Measurements from ENCODE around the gene KDM2A. TPM values are rescaled to one million over a fixed set of nuclear protein-coding genes. Genes with fewer than 3 reads are reported as not detected.

The KDM2A gene
- total RNA-seq, 3 donors from 2014 or later (not counting 1 experiment from before 2014, with no cell fraction given) = 268 to 312 (median 283) TPM

DNA sequence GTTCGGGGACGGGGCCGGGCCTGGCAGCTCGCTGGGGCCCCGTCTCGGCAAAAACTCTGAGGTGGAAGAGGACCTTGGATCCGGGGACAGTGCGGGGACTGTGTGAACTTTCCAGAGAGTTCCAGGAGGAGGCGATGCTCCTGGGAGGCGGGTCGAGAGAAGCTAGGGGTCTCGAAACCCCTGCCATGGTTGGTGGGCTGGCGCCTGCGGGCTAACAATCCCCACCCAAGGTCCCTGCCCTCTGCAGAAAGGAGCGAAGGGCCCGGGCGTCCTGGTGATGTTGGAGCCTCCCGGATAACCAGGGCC, 142.5 kb downstream of the KDM2A start:
- H3K36me3 Mint-ChIP-seq = no peaks in the 10 kb centered on the region
- no peak for DNase-seq
- H3K27ac ChIP-seq (ENCODE audit: low read length) = no peak overlapping the region
- H3K9me3 ChIP-seq (ENCODE audit: control insufficient read depth, insufficient read depth, low read length) = no peaks in the 10 kb centered on the region
- H3K4me1 Mint-ChIP-seq = peaks cover 26 to 38% of the 10 kb centered on the region in 2 donors
- no peak overlapping the region for H3K4me3 ChIP-seq (ENCODE audit: low read length)
- no peaks in the 10 kb centered on the region for H3K27me3 ChIP-seq (ENCODE audit: control insufficient read depth, insufficient read depth, low read length)
- TF ChIP-seq, protein P1, sequence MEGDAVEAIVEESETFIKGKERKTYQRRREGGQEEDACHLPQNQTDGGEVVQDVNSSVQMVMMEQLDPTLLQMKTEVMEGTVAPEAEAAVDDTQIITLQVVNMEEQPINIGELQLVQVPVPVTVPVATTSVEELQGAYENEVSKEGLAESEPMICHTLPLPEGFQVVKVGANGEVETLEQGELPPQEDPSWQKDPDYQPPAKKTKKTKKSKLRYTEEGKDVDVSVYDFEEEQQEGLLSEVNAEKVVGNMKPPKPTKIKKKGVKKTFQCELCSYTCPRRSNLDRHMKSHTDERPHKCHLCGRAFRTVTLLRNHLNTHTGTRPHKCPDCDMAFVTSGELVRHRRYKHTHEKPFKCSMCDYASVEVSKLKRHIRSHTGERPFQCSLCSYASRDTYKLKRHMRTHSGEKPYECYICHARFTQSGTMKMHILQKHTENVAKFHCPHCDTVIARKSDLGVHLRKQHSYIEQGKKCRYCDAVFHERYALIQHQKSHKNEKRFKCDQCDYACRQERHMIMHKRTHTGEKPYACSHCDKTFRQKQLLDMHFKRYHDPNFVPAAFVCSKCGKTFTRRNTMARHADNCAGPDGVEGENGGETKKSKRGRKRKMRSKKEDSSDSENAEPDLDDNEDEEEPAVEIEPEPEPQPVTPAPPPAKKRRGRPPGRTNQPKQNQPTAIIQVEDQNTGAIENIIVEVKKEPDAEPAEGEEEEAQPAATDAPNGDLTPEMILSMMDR (IDR thresholded peaks at IDR 0.05) = no peak
- no peaks in the 10 kb centered on the region for H3K9me3 Mint-ChIP-seq
- WGBS (ENCODE audit: insufficient coverage) = 33% methylated on average over 18 of the region's 18 CpGs
- H3K36me3 ChIP-seq (ENCODE audit: control insufficient read depth, insufficient read depth, low read length) = peaks cover 8% of the 10 kb centered on the region
- H3K4me3 Mint-ChIP-seq = no peak overlapping the region
- H3K27ac Mint-ChIP-seq = no peak overlapping the region
- ATAC-seq = no peak
- intact Hi-C loops (cut with micrococcal nuclease) = no loop called here
- peaks cover 0 to 3% of the 10 kb centered on the region in 2 donors for H3K27me3 Mint-ChIP-seq (ENCODE audit: low read depth in 2 of 2)
- H3K4me1 ChIP-seq (ENCODE audit: control insufficient read depth, insufficient read depth, low read length) = peaks cover 37% of the 10 kb centered on the region

DNA sequence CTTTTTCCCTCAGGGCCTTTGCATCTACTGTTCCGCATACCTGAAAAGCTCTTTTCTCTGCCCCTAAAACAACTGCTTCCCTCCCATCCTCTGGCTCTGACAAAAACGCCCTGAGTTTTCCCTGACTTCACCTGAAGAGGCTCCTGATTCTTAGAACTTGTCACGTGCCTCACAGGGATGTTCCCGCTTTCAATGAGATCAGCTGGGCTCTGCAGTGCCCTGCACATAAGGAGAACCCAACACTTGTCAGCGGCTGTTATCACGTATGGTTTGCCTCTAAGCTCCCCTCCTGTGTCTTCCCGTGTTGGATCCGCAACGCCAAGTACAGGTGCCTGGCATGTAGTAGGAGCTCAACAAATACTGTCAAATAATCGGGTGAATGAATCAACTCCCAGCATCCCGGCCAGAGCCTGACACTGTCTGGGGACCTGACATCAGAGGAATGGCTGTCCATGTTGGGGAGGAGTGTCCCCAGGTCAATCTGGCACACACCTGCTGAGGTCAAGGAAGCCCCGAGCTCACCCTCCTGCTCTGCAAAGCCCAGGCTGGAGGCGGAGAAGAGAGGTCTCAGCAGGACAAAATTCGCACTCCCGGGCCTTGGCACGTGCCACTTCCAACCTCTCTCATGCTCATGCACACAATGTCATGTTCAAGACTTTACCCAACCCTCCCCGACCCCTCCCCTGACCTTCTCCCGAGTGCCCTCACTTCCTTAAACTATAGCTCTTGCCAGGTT, 143.1 kb downstream of the KDM2A start:
- Mint-ChIP-seq H3K4me1 (peaks cover 23 to 39% of the 10 kb centered on the region in 2 donors), H3K4me3 (peak overlapping the region; percentile 79), H3K27ac (peak overlapping the region; percentile 37 to 83), H3K27me3 (ENCODE audit: low read depth in 2 of 2) (peaks cover 0 to 3% of the 10 kb centered on the region in 2 donors), H3K36me3 (no peaks in the 10 kb centered on the region), H3K9me3 (no peaks in the 10 kb centered on the region)
- H3K36me3 ChIP-seq (ENCODE audit: control insufficient read depth, insufficient read depth, low read length) = peaks cover 3% of the 10 kb centered on the region
- H3K27me3 ChIP-seq (ENCODE audit: control insufficient read depth, insufficient read depth, low read length) = no peaks in the 10 kb centered on the region
- no peak overlapping the region for H3K4me3 ChIP-seq (ENCODE audit: low read length)
- WGBS (ENCODE audit: insufficient coverage) = 64% methylated on average over 16 of the region's 18 CpGs
- intact Hi-C loops (cut with micrococcal nuclease) = loop anchor here (1.0 kb wide), 2 partner anchors 55 to 120 kb away; no protein-coding TSS in a partner anchor
- TF ChIP-seq, protein P1 (IDR thresholded peaks at IDR 0.05) = no peak
- peaks cover 37% of the 10 kb centered on the region for H3K4me1 ChIP-seq (ENCODE audit: control insufficient read depth, insufficient read depth, low read length)
- H3K9me3 ChIP-seq (ENCODE audit: control insufficient read depth, insufficient read depth, low read length) = no peaks in the 10 kb centered on the region
- DNase-seq (no peak), ATAC-seq (no peak)
- H3K27ac ChIP-seq (ENCODE audit: low read length) = no peak overlapping the region

DNA sequence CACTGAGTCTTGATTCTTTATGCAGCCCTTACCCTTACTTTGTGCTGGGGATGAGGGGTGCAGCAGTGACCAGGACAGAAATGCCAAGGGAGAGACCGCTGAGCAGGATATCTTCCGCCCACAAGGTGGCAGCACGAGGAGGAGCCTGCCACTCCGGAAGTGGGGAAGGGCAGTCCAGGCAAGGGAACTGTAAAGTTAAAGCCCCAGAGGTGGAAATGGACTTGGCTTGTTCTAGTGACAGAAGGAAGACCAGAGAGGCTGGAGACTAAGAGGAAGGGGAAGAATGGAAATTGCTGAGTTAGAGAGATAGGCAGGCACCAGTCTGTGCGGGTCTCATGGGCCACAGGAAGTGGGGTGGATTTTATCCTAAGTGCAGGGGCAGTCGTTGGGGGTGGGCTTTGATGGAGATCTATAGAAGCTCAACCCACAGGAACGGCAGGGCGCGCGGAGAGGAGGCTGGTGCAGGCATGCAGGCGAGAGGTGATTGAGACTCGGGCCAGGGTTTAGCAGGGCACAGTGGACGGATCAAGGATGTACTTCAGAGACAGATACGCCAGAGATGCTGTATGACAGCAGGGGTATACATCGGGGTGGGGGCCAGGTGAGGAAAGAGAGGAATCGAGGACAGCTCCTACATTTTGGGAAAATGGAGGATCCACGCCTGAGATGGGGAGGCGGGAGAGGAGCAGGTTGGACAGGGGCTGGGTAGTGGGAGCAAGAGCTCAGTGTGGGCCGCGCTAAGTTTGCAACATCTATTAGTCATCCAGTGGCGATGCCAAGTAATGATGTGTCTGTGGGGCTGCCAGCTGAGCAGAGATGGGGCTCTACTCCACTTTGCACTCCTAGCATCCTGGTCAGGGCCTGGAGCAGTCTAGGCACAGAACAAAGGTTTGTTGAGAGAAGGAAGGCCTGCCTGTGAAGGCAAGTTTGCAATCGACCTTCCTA, 143.9 kb downstream of the KDM2A start:
- Histone ChIP-seq H3K27ac (ENCODE audit: low read length) (peak overlapping the region; percentile 24), H3K9me3 (ENCODE audit: control insufficient read depth, insufficient read depth, low read length) (no peaks in the 10 kb centered on the region), H3K4me1 (ENCODE audit: control insufficient read depth, insufficient read depth, low read length) (peaks cover 45% of the 10 kb centered on the region), H3K27me3 (ENCODE audit: control insufficient read depth, insufficient read depth, low read length) (no peaks in the 10 kb centered on the region), H3K4me3 (ENCODE audit: low read length) (no peak overlapping the region), H3K36me3 (ENCODE audit: control insufficient read depth, insufficient read depth, low read length) (peaks cover 4% of the 10 kb centered on the region)
- peak overlapping the region; percentile 79 for H3K4me3 Mint-ChIP-seq
- H3K27me3 Mint-ChIP-seq (ENCODE audit: low read depth in 2 of 2) = peaks cover 0 to 3% of the 10 kb centered on the region in 2 donors
- peak overlapping the region; percentile 37 to 83 for H3K27ac Mint-ChIP-seq
- TF ChIP-seq, protein P1 (IDR thresholded peaks at IDR 0.05) = peak; percentile 73
- ATAC-seq (peak; percentile 37 to 65 (median 46)), DNase-seq (peak; percentile 67 to 86)
- no peaks in the 10 kb centered on the region for H3K9me3 Mint-ChIP-seq
- H3K36me3 Mint-ChIP-seq = no peaks in the 10 kb centered on the region
- peaks cover 32 to 48% of the 10 kb centered on the region in 2 donors for H3K4me1 Mint-ChIP-seq
- WGBS (ENCODE audit: insufficient coverage) = 38% methylated on average over 22 of the region's 22 CpGs
- intact Hi-C loops (cut with micrococcal nuclease) = loop anchor here (1.0 kb wide), 2 partner anchors 54 to 119 kb away; no protein-coding TSS in a partner anchor

Data from natural killer cell (primary cell).